H9 (cell line): ENCODE results near the gene ARFGAP1. TPM values are rescaled to one million over a fixed set of nuclear protein-coding genes. Genes with fewer than 3 reads are reported as not detected.

Experiments used
- DNase-seq: peaks from one replicate; pipeline ENCODE4 v3.0.0-alpha.2; 2017
- H2AFZ ChIP-seq: one replicate; pipeline ENCODE4 v1.6.1; 2013; ENCODE audit warnings: mild to moderate bottlenecking, low read length, control low read depth, moderate library complexity
- H2AK5ac ChIP-seq: 2 replicates; pipeline ENCODE4 v1.6.1; 2013; ENCODE audit warnings: low read length, control low read depth, mixed read lengths; ENCODE audit not compliant: insufficient read length
- H2BK120ac ChIP-seq: one replicate; pipeline ENCODE4 v1.6.1; 2013; ENCODE audit warnings: low read depth, mild to moderate bottlenecking, low read length, control low read depth, inconsistent platforms; ENCODE audit not compliant: poor library complexity, severe bottlenecking
- H2BK12ac ChIP-seq: 2 replicates; pipeline ENCODE4 v1.6.1; 2013; ENCODE audit warnings: low read length, control low read depth, mixed read lengths, low read depth; ENCODE audit not compliant: insufficient read length
- H2BK15ac ChIP-seq: 2 replicates; pipeline ENCODE4 v1.6.1; 2013; ENCODE audit warnings: low read depth, low read length, control low read depth
- H2BK20ac ChIP-seq: one replicate; pipeline ENCODE4 v1.6.1; 2013; ENCODE audit warnings: low read depth, mild to moderate bottlenecking, low read length, control low read depth, inconsistent platforms; ENCODE audit not compliant: poor library complexity, severe bottlenecking
- H2BK5ac ChIP-seq: 2 replicates; pipeline ENCODE4 v1.6.1; 2013; ENCODE audit warnings: low read length, control low read depth, mixed read lengths; ENCODE audit not compliant: insufficient read length
- H3K14ac ChIP-seq: 2 replicates; pipeline ENCODE4 v1.6.1; 2013; ENCODE audit warnings: low read length, control low read depth; ENCODE audit not compliant: insufficient read depth
- H3K18ac ChIP-seq: 2 replicates; pipeline ENCODE4 v1.6.1; 2013; ENCODE audit warnings: low read depth, mild to moderate bottlenecking, mixed read lengths, low read length, control low read depth; ENCODE audit not compliant: insufficient read length
- H3K23ac ChIP-seq: 2 replicates; pipeline ENCODE4 v1.6.1; 2013; ENCODE audit warnings: low read length, control low read depth, mixed read lengths, low read depth; ENCODE audit not compliant: insufficient read length
- H3K23me2 ChIP-seq: 2 replicates; pipeline ENCODE4 v1.6.1; 2013; ENCODE audit warnings: low read depth, mild to moderate bottlenecking, mixed read lengths, low read length, control low read depth; ENCODE audit not compliant: insufficient read length, poor library complexity, severe bottlenecking
- H3K27ac ChIP-seq: 2 replicates; pipeline ENCODE4 v1.5.1; 2013; ENCODE audit warnings: low read length, control low read depth, mixed read lengths, low read depth; ENCODE audit not compliant: insufficient read length
- H3K27me3 ChIP-seq: 2 replicates; pipeline ENCODE4 v1.6.1; 2013; ENCODE audit warnings: low read length, control low read depth, inconsistent platforms; ENCODE audit not compliant: insufficient read depth
- H3K4ac ChIP-seq: 2 replicates; pipeline ENCODE4 v1.6.1; 2013; ENCODE audit warnings: low read depth, mild to moderate bottlenecking, control low read depth, inconsistent platforms, low read length, moderate library complexity
- H3K4me1 ChIP-seq: 2 replicates; pipeline ENCODE4 v1.6.1; 2013; ENCODE audit warnings: low read length, control low read depth, inconsistent platforms; ENCODE audit not compliant: insufficient read depth
- H3K4me2 ChIP-seq: 2 replicates; pipeline ENCODE4 v1.6.1; 2013; ENCODE audit warnings: low read length, control low read depth, mixed read lengths; ENCODE audit not compliant: insufficient read length, insufficient read depth
- H3K56ac ChIP-seq: 2 replicates; pipeline ENCODE4 v1.6.1; 2013; ENCODE audit warnings: low read depth, mild to moderate bottlenecking, mixed read lengths, low read length, control low read depth; ENCODE audit not compliant: insufficient read length
- H3K79me1 ChIP-seq: 2 replicates; pipeline ENCODE4 v1.6.1; 2013; ENCODE audit warnings: low read depth, mild to moderate bottlenecking, moderate library complexity, low read length, control low read depth, inconsistent platforms; ENCODE audit not compliant: insufficient read depth, poor library complexity, severe bottlenecking
- H3K79me2 ChIP-seq: 2 replicates; pipeline ENCODE4 v1.6.1; 2013; ENCODE audit warnings: low read length, control low read depth, inconsistent platforms; ENCODE audit not compliant: insufficient read depth
- H3K9ac ChIP-seq: 2 replicates; pipeline ENCODE4 v1.6.1; 2013; ENCODE audit warnings: low read length, control low read depth, mixed read lengths; ENCODE audit not compliant: insufficient read length; ENCODE audit errors: extremely low read depth
- H3K9me3 ChIP-seq: one replicate; pipeline ENCODE4 v1.6.1; 2013; ENCODE audit warnings: low read depth, low read length, inconsistent platforms; ENCODE audit not compliant: control insufficient read depth
- H3T11ph ChIP-seq: one replicate; pipeline ENCODE4 v1.6.1; 2013; ENCODE audit warnings: mild to moderate bottlenecking, low read length, control low read depth, inconsistent platforms
- H4K20me1 ChIP-seq: one replicate; pipeline ENCODE4 v1.6.1; 2013; ENCODE audit not compliant: control insufficient read depth, insufficient read length, insufficient read depth
- H4K5ac ChIP-seq: 2 replicates; pipeline ENCODE4 v1.6.1; 2013; ENCODE audit warnings: low read depth, mild to moderate bottlenecking, mixed read lengths, low read length, control low read depth; ENCODE audit not compliant: insufficient read length
- H4K8ac ChIP-seq: replicated peaks from 2 replicates; pipeline ENCODE4 v1.6.1; 2013; ENCODE audit warnings: low read length, control low read depth, mixed read lengths, low read depth; ENCODE audit not compliant: insufficient read length
- H4K91ac ChIP-seq: 2 replicates; pipeline ENCODE4 v1.6.1; 2013; ENCODE audit warnings: low read depth, mild to moderate bottlenecking, moderate library complexity, mixed read lengths, low read length, control low read depth; ENCODE audit not compliant: insufficient read length
- H3K27ac Mint-ChIP-seq, 3 experiments: 2 replicates in 2 of 3; 3 replicates in 1 of 3; pipeline ENCODE4 v1.8.0; 2020 to 2021; ENCODE audit warnings: mixed read lengths in 3 of 3, mild to moderate bottlenecking in 1 of 3, moderate library complexity in 1 of 3
- H3K27me3 Mint-ChIP-seq: 2 replicates; pipeline ENCODE4 v1.8.0; 2021; ENCODE audit warnings: low read depth, mild to moderate bottlenecking, moderate library complexity, mixed read lengths
- H3K36me3 Mint-ChIP-seq, 3 experiments: 2 replicates in 2 of 3; 3 replicates in 1 of 3; pipeline ENCODE4 v1.8.0; 2020 to 2021; ENCODE audit warnings: low read depth in 3 of 3, mixed read lengths in 3 of 3; ENCODE audit not compliant: insufficient read depth in 1 of 3
- H3K4me1 Mint-ChIP-seq, 2 experiments: 2 replicates each; pipeline ENCODE4 v1.8.0; 2020; ENCODE audit warnings: mixed read lengths in 2 of 2
- H3K4me3 Mint-ChIP-seq, 2 experiments: 2 replicates in 1 of 2; 3 replicates in 1 of 2; pipeline ENCODE4 v1.8.0; 2020 to 2021; ENCODE audit warnings: mild to moderate bottlenecking in 2 of 2, mixed read lengths in 2 of 2, moderate library complexity in 1 of 2
- H3K9me3 Mint-ChIP-seq, 2 experiments: 2 replicates in 1 of 2; 3 replicates in 1 of 2; pipeline ENCODE4 v1.8.0; 2020; ENCODE audit warnings: mild to moderate bottlenecking in 2 of 2, mixed read lengths in 2 of 2, moderate library complexity in 1 of 2
- WGBS: extraction: QIAGEN DNeasy Blood & Tissue Kit; methylation state at CpG from one replicate; pipeline ENCODE4 v1.1.7; 2013; ENCODE audit warnings: missing lambda C conversion rate, low lambda C conversion rate, mixed read lengths; ENCODE audit not compliant: insufficient read length; ENCODE audit errors: extremely low coverage; 5-methylcytosine and 5-hydroxymethylcytosine counted together
- total RNA-seq: library from RNA; stranded (reverse); gene quantifications from 2 replicates; pipeline ENCODE4 v1.2.1, GENCODE V29; 2021
- TF ChIP-seq, protein P1 (sequence below): fragments of 200-600 bp; sonication (generic); conservative IDR thresholded peaks from 3 replicates; pipeline ENCODE4 v1.8.0; 2021; ENCODE audit warnings: antibody characterized with exemption, mild to moderate bottlenecking

Gene ARFGAP1
- total RNA-seq, 1 experiment from 2014 or later, result 114 TPM

DNA sequence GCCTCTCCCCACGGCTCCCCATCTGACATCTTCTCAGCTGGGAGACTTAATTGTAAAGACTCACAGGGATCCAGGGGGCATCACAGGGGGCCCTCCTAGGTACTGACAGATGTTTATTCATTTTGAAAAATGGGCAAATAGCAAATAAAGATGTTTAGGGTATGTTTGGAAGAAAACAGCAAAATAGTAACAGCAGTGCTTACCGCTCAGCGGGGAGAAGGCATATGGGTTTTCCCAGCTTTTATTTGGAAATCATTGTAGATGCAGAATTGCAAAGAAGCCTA, 39.6 kb upstream of the ARFGAP1 start:
- H2BK12ac ChIP-seq, result no peak overlapping the region
- no CpG with 5 or more reads among the region's 3 CpGs for WGBS
- no peaks in the 10 kb centered on the region for H3K79me2 ChIP-seq

More for the DNA sequence above, 39.6 kb upstream of the ARFGAP1 start:
- H2AK5ac ChIP-seq, result no peak overlapping the region
- no peak overlapping the region for H2AFZ ChIP-seq
- H3K4me1 ChIP-seq, result peaks cover 2% of the 10 kb centered on the region; the same call in 1 of the 2 replicates
- H3K27ac ChIP-seq, result no peak overlapping the region
- H3K14ac ChIP-seq, result no peak overlapping the region
- H3K23me2 ChIP-seq, result no peaks in the 10 kb centered on the region
- Mint-ChIP-seq H3K27ac (no peak overlapping the region), H3K4me1 (peaks cover 33 to 57% of the 10 kb centered on the region in 2 experiments), H3K27me3 (peaks cover 17% of the 10 kb centered on the region), H3K9me3 (no peaks in the 10 kb centered on the region; a peak in 1 of 5 replicates), H3K36me3 (no peaks in the 10 kb centered on the region), H3K4me3 (no peak overlapping the region; a peak in 1 of 5 replicates)
- H2BK20ac ChIP-seq, result no peak overlapping the region
- no peak overlapping the region for H3K4ac ChIP-seq
- no peak for DNase-seq
- no peak overlapping the region for H3K23ac ChIP-seq
- H4K5ac ChIP-seq, result no peak overlapping the region
- no peak overlapping the region for H2BK15ac ChIP-seq
- H3K4me2 ChIP-seq, result no peak overlapping the region
- no peak overlapping the region for H4K91ac ChIP-seq
- no peak overlapping the region for H3T11ph ChIP-seq
- H3K18ac ChIP-seq, result no peak overlapping the region
- TF ChIP-seq, protein P1, sequence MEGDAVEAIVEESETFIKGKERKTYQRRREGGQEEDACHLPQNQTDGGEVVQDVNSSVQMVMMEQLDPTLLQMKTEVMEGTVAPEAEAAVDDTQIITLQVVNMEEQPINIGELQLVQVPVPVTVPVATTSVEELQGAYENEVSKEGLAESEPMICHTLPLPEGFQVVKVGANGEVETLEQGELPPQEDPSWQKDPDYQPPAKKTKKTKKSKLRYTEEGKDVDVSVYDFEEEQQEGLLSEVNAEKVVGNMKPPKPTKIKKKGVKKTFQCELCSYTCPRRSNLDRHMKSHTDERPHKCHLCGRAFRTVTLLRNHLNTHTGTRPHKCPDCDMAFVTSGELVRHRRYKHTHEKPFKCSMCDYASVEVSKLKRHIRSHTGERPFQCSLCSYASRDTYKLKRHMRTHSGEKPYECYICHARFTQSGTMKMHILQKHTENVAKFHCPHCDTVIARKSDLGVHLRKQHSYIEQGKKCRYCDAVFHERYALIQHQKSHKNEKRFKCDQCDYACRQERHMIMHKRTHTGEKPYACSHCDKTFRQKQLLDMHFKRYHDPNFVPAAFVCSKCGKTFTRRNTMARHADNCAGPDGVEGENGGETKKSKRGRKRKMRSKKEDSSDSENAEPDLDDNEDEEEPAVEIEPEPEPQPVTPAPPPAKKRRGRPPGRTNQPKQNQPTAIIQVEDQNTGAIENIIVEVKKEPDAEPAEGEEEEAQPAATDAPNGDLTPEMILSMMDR, result no peak
- no peaks in the 10 kb centered on the region for H4K20me1 ChIP-seq
- H3K56ac ChIP-seq, result no peak overlapping the region
- no peak overlapping the region for H4K8ac ChIP-seq
- no peak overlapping the region for H3K9ac ChIP-seq
- no peaks in the 10 kb centered on the region for H3K27me3 ChIP-seq
- no peaks in the 10 kb centered on the region for H3K9me3 ChIP-seq
- no peaks in the 10 kb centered on the region for H3K79me1 ChIP-seq
- H2BK5ac ChIP-seq, result no peak overlapping the region
- H2BK120ac ChIP-seq, result no peak overlapping the region
